Measurements from ENCODE around the gene LMTK3.
"Not testable (repeated sequence)": the region's sequence is repeated elsewhere in the genome, so short reads cannot be mapped to it uniquely, and the experiment has no call there.

- not testable (repeated sequence) for TF ChIP-seq SMC3 (IDR thresholded peaks at IDR 0.05; ENCODE audit: low read depth, low read length); EP300 (IDR thresholded peaks at IDR 0.05; ENCODE audit: borderline replicate concordance in 1 of 2, low read depth in 1 of 2, low read length in 1 of 2); CTCF (IDR thresholded peaks at IDR 0.05)
Measured at GRCh38 chr19:48519426-48519825, 7.8 kb upstream of the LMTK3 start.

Measured in SK-N-SH (cell line).